IPS-18c (cell line): ENCODE data around the gene MAST4.

ENCODE experiments used
- H3K4me3 ChIP-seq: 2 replicates; pipeline ENCODE4 v1.7.0; 2013; ENCODE audit warnings: low read depth, mild to moderate bottlenecking, low read length, moderate library complexity; ENCODE audit not compliant: insufficient read depth
- H3K9me3 ChIP-seq: one replicate; pipeline ENCODE4 v1.6.1; 2013; ENCODE audit warnings: mild to moderate bottlenecking, low read length, moderate library complexity; ENCODE audit not compliant: control insufficient read depth, insufficient read depth

Gene MAST4

DNA sequence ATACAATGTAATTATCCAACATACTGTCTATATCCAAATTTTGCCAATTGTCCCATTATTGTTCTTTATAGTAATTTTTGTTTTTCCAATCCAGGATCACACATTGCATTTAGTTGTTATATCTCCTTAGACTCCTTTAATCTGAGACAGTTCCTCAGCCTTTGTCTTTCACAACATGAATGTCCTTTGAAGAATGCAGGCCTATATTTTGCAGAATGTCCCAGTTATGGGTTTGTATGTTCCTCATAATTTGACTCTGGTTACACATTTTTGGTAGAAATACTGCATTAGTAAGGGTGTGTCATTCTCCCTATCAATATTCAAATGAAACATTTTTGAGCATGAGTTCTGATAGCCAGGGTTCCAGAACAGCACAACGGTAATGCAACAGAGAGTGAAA, 593.7 kb downstream of the MAST4 start:
- Histone ChIP-seq H3K9me3 (peaks cover under 1% of the 10 kb centered on the region), H3K4me3 (no peak overlapping the region)

DNA sequence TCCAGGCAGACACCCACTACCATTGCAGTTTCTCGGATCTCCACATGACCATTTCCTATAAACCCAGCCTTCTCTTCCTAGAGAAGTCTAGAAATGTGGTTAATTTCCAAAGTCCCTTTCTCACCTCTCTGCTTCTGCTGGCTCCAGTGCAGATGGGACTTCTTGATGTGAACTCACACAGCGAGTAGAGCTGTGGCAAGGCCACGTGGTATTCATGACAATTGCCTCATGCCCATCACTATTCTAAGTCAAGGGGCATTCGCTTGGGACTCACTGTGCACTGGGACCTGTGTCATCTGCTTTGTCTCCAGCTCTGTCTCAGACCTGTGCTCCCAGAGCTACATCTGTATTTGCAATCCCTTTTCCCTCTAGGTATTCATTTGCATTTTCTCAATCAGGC, 594.2 kb downstream of the MAST4 start:
- H3K4me3 ChIP-seq = no peak overlapping the region

DNA sequence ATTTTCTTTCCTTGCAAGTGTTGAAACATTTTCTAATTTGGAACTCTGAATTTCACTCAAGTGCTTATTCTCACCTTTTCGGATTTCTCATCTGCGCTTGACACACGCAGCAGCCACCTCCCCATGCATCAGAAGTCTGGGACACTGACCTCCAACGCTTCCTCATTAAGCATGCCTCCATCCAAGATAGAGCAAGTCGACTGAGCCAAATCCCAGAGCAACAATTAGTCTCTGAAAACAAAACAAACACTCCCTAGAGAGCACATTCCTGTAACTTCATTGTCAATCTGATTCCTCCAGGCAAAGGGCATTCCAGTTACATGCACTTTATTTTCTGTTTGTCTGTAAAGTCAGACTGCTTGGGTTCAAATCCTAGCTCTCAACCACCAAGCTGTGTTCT, 594.7 kb downstream of the MAST4 start:
- H3K4me3 ChIP-seq = no peak overlapping the region
- no peaks in the 10 kb centered on the region for H3K9me3 ChIP-seq

More for the DNA sequence above, 594.2 kb downstream of the MAST4 start:
- H3K9me3 ChIP-seq = no peaks in the 10 kb centered on the region

DNA sequence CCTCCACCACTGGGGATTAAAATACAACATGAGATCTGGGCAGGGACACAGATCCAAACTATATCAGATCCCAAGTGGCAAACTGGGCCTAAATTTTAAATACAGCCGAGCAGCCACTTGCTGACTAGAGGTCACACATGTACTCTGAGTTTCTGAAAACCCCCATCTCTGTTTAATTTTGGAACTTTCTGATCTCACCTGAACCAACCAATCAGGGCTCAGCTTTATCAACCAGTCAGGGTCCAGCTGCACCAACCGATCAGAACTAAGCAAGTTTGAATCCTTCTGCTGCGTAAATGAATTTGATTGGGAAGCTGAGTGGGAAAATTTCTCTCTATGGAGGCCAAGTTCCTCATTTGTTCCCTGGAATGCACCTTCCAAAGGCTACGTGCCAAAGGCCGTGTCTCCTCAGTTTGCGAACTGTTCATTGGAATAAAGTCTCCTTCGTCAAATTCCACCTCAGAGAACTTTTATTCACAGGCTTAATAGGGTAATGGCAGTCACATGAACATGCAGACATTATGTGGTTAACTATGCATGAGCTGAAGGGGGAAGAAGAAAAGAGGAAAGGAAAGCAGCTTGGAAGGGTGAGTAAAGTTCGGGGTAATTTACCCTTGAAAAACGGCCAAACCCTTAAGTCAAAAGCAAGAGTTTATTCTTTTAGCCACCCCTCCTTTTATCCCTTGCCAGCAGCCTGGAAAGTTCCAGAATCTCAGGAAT, 596.7 kb downstream of the MAST4 start:
- Histone ChIP-seq H3K9me3 (no peaks in the 10 kb centered on the region), H3K4me3 (no peak overlapping the region)

DNA sequence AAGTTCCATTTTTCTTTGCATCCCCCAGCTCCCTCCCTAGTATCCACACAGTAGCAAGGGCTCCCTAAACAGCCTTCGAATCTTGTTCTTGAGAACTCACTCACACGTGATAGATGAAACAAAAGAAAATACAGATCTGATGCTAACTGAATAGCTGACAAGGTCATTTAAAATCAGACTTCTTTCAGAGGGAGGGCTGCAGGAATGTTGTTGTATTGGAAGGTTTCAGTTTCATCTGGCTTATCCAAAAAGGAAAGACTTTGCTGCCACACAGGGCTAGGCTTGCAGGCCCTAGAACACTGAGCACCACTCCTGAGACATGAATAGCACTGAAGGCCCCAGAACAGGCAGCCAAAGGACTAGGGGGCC, 597.2 kb downstream of the MAST4 start:
- Histone ChIP-seq H3K9me3 (no peaks in the 10 kb centered on the region), H3K4me3 (no peak overlapping the region)

DNA sequence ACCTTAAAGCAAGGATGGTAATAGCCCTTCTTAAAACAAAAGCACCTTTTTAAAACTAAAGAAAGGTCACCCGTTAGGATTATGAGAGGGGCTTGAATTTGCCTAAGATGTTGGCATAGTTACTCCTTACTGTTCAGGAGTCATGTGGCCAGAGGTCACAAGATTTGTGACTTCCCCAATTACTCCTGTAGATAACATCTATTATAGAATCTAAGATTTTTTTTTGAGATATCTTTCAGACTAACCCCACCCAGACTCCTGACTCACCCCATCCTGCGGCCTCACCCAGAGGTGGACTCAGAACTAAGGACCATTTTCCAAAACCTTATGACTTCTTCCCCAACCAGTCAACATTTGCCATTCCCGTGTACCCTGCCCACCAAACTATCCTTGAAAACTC, 598.0 kb downstream of the MAST4 start:
- Histone ChIP-seq H3K4me3 (no peak overlapping the region), H3K9me3 (no peaks in the 10 kb centered on the region)

DNA sequence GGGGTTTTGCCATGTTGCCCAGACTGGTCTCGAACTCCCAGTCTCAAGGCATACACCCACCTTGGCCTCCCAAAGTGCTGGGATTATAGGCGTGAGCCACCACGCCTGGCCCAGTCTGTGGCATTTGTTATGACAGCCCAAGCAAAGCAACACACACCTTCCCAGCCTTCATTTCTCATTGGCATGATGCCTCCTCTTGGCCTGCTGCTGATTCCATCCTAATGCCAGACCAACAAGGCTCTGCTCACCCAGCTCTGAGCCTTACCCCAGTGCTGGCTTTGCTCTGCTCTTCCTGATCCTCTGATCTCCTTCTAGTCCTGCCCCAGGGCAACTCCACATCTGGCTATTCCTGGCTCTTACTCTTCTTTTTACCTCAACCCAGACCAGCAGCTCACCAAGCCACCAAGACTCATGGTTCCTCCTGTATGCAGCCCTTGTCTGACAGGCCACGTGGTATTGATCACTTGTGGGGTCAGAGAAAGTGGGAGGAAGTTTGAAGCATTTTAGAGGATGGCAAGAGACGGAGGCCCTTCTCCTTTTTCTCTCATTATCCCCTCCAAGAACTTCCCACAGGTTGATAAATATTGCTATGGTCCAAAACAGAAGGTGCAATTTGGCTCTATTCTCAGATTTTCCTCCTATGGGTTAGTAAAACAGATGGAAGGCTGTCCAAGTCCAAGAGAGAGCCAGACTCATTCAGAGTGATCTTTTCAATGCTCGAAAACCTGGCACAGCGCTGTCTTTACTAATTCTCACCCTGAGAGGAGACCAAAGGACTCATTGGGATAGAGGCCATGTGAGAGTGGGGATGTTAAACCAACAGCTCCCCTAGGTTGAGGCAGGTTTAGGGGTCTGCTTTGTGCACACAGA, 599.4 kb downstream of the MAST4 start:
- no peak overlapping the region for H3K4me3 ChIP-seq

DNA sequence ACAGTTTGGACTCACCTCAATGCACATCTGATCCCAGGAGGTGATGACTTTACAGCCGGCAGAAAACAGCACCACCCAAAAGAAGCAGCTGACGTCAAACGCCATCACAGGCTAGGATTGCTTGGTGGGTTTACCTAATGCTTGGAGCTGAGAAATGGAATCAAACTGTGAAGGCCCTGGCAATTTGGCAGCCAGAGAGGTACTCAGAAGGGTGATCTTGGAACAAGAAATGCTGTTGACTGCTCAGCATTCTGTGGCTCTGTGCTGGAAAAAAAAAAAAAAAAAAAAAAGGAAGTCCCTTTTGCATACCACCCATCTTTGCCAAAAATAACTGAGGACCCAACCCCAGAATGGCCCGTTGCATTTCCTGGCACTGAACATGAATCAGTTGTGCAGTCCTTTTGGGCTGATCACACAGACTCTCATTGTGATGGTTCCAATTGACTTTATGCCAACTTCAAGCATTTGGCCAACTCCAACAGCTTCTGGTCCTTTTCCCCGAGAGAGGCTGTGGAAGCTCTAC, 600.4 kb downstream of the MAST4 start, which contains the start of gene CD180:
Gene CD180, minus strand, starts transcription at position 263 of the 523 bp plus-strand sequence. Its CDS starts 158 bp downstream, at position 105.
- no peaks in the 10 kb centered on the region for H3K9me3 ChIP-seq
- H3K4me3 ChIP-seq = no peak within 1 kb of the TSS

More for the DNA sequence above, 599.4 kb downstream of the MAST4 start:
- H3K9me3 ChIP-seq = no peaks in the 10 kb centered on the region

DNA sequence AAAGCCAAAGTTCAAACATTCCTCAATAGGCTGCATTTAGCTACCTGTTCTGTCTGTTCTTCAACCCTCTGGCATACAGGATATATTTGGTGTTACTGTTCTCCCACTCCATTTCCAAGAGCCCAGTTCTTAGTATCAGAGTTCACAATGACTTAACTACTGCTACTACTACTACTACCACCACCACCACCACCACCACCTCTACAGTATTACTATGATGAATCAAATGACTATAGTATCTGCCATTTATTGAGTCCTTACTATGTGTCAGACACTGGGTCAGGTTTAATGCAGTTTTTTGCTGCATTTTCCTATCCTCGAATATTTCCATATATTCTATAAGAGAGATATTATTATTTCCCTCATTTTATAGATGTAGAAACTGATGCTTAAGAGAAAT, 601.3 kb downstream of the MAST4 start:
- Histone ChIP-seq H3K9me3 (no peaks in the 10 kb centered on the region), H3K4me3 (no peak overlapping the region)

DNA sequence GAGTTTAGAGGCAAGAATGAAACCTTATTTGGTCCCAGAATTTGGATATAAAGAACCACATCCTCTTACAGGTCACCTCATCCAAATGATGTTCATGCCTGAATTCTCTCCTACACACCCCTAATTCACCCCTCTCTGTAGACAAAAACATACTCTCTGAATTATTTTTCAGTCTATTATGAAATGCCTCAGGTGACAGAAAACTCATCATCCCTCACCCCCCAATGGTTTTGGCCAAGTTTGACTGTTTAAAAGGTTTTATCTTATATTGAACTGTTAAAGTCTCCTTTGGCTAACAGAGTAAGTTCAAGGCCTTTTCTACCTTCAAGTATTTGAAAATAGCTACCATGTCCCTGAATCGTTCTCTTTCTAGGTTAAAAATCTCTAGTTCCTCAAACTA, 602.7 kb downstream of the MAST4 start:
- Histone ChIP-seq H3K9me3 (no peaks in the 10 kb centered on the region), H3K4me3 (no peak overlapping the region)

DNA sequence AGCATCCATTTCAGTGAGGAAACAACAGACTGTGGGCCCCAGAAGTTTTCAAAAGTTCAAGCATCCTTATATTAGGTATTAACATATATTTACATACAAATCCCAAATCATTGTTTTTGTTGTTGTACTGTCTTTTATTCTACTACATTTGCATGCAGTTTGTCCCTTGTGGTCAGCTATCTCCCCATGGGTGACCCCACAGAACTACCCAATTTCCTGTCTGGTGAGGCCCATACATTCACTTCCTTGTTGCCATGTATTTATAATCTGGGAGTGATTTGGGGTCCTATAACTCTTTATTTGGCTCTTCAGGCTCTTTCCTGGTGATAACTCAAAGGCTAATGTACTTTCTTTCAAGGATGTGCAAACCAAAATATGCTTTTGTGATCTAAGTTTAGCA, 603.7 kb downstream of the MAST4 start:
- no peaks in the 10 kb centered on the region for H3K9me3 ChIP-seq
- H3K4me3 ChIP-seq = no peak overlapping the region

DNA sequence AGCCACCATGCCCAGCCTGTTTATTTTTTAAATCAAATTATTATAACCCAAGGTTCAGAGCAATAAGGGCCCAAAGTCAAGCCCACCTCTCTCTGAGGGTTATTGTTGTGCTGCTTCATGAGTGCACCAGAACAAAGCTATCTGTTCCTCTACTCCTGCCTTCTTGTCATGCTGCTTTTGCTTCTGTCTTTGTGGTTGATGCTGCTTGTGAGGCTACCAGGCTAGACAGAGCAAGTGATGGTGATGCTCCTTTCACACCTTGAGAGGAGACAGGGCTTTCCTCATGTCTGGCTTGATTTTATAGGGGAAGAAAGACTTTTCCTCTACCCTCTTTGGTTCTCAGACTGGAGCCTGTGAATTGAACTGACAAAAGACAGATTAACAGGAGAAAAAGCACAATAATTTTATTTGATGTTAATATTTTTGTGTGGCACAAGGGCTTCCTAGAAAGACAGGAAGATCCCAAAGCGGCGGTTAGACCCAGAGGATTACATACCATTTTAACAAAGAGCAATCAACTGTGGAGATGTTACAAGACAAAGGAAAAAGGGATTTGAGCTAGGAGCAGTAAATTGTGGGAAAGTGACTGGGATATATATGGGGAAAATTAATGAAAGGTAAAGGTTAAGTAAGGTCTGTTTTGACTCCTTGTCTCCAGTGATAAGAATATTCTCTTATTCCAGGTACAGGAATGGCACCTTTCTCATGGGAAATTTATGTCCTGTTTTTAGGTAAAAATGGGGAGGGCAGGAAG, 604.8 kb downstream of the MAST4 start:
- Histone ChIP-seq H3K9me3 (no peaks in the 10 kb centered on the region), H3K4me3 (no peak overlapping the region)

DNA sequence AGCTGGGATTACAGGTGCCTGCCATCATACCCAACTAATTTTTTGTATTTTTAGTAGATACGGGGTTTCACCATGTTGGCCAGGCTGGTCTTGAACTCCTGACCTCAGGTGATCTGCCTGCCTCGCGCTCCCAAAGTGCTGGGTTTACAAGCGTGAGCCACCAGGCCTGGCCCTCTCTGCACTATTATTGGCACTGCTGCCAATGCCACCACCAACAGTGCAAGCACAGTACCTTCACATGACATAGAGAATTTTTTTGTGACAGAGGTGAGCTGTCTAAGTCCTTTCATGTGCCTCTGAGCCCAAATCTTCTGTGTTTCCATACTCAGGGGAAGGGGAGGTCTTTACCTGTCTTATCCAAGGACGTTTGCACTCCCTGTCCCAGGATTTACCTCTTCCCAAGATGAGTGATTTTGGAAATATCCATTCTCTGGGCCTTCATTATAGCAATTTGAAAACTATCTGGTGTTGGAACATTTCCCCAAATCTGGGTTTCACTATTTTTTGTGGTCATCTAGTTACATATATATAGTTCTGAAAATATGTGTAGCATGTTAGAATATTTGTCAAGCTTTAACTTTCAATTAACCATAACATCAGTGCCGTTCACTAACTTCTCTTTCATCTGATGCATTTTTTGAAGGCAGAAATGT, 605.8 kb downstream of the MAST4 start:
- Histone ChIP-seq H3K9me3 (no peaks in the 10 kb centered on the region), H3K4me3 (no peak overlapping the region)

DNA sequence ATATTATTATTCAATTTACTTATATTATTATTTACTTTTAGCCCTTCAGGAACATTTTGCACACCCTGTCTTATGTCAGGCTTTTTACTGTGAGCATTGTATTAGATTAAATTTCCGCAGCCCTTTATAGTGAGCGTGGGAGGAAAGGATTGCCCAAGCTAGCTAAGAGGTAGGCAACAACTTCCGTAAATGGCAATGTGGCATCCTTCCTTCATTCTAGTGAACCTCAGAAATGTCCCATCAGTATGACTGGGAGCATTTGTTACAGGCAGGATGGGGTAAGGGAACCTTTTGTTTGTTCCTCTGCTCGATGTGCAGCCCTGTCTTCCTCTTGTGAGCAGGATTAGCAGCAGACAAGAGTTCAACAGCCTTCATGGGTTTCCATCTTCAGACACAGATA, 606.6 kb downstream of the MAST4 start:
- H3K4me3 ChIP-seq = no peak overlapping the region
- no peaks in the 10 kb centered on the region for H3K9me3 ChIP-seq

DNA sequence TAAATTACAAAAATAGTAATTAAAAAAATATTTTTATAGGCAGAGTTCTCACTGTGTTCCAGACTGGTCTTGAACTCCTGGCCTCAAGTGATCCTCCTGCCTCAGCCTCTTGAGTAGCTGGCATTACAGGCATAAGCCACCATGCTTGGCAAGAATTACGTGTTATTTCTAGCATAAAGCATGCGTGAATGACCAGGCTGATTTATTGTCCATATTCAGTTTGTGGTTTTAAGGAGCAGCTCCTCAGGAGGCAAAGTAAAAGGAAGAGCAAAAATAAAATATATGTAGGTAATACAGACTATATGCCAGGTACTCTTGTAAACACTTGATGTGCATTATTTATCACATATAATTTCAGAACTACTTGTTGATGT, 607.5 kb downstream of the MAST4 start:
- Histone ChIP-seq H3K4me3 (no peak overlapping the region), H3K9me3 (no peaks in the 10 kb centered on the region)

DNA sequence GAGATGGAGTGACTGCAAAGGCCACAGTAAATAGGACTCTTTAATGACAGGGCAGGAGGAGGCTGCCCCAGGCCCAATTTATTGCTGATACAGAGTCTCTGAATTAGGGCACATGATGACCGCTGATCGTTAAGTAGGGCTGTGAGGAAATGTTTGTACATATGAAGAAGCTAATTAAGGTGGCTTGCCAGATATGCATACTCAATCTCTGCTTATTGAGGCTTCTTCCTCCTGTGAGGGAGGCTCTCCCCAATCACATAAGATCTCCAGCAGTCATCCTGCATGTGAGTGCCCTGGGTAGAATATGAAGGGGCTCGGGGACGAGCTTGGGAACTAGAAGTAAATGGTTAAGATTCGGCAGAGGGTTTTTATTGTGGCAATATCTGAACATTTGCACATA, 608.6 kb downstream of the MAST4 start:
- H3K4me3 ChIP-seq = no peak overlapping the region
- no peaks in the 10 kb centered on the region for H3K9me3 ChIP-seq

DNA sequence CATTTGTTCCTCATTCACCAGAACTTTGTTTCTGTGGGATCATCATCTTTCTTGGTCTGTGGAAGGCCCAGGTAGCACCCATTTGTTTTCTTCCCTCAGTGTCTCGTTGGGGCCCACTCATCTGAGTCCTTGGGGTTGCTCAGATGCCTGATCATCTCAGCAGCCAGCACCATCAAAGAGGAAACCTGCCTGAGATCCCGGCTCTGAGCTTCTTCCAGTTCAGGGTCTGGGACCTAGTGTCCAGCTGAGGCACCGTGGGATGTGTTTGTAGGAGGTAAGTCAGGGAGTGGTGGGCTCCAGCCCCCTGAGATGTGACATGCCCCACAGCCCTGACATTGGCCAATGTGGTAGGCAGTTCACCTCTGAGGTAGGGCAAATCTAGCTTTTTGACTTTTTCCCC, 609.8 kb downstream of the MAST4 start:
- Histone ChIP-seq H3K9me3 (no peaks in the 10 kb centered on the region), H3K4me3 (no peak overlapping the region)
